Measurements from ENCODE around the gene IPO5. TPM values are rescaled to one million over a fixed set of nuclear protein-coding genes. Genes with fewer than 3 reads are reported as not detected.
"Not testable (repeated sequence)": the region's sequence is repeated elsewhere in the genome, so short reads cannot be mapped to it uniquely, and the experiment has no call there.

Gene IPO5
- total RNA-seq, 2 experiments from 2014 or later = 62.2 to 73.3 TPM

DNA sequence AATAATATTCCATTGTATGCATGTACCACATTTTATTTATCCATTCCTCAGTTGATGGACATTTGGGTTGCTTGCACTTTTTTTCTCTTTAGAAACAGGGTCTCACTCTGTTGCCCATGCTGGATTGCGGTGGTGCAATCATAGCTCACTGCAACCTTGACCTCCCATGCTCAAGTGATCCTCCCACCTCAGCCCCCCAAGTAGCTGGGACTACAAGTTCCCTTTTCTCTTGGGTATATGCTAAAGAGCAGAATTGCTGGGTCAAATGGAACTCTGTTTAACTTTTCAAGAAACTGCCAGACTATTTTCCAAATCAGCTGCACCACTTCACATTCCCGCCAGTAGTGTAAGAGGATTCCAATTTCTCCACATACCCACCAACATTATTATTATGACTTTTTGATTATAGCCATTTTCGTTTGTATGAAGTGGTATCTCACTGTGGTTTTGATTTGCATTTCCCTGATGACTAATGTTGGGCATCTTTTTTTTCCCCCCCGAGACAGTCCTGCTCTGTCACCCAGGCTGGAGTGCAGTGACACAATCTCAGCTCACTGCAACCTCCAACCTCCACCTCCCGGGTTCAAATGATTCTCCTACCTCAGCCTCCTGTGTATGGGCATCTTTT lies 7.6 kb upstream of the IPO5 start:
- TF ChIP-seq, protein P1, sequence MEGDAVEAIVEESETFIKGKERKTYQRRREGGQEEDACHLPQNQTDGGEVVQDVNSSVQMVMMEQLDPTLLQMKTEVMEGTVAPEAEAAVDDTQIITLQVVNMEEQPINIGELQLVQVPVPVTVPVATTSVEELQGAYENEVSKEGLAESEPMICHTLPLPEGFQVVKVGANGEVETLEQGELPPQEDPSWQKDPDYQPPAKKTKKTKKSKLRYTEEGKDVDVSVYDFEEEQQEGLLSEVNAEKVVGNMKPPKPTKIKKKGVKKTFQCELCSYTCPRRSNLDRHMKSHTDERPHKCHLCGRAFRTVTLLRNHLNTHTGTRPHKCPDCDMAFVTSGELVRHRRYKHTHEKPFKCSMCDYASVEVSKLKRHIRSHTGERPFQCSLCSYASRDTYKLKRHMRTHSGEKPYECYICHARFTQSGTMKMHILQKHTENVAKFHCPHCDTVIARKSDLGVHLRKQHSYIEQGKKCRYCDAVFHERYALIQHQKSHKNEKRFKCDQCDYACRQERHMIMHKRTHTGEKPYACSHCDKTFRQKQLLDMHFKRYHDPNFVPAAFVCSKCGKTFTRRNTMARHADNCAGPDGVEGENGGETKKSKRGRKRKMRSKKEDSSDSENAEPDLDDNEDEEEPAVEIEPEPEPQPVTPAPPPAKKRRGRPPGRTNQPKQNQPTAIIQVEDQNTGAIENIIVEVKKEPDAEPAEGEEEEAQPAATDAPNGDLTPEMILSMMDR (IDR thresholded peaks at IDR 0.05) = no peak
- H3K4me1 ChIP-seq (ENCODE audit: insufficient read depth, low read length) = no peaks in the 10 kb centered on the region
- H3K27ac ChIP-seq (ENCODE audit: low read depth in 1 of 2, low read length in 2 of 2) = no peak overlapping the region
- POLR2A ChIA-PET = no interaction called here
- H3K9me3 Mint-ChIP-seq = no peaks in the 10 kb centered on the region
- H3K36me3 ChIP-seq (ENCODE audit: insufficient read depth, low read length) = no peaks in the 10 kb centered on the region
- DNase-seq (no peak), ATAC-seq (ENCODE audit: poor library complexity) (no peak)
- no peak overlapping the region for H3K4me3 Mint-ChIP-seq
- CTCF ChIA-PET = no interaction called here
- no peak overlapping the region for H3K4me3 ChIP-seq (ENCODE audit: low read length)
- peaks cover 11% of the 10 kb centered on the region for H3K27me3 Mint-ChIP-seq
- no peaks in the 10 kb centered on the region for H3K36me3 Mint-ChIP-seq (ENCODE audit: low read depth)
- H3K4me1 Mint-ChIP-seq (ENCODE audit: low read depth) = no peaks in the 10 kb centered on the region
- no peak overlapping the region for H3K27ac Mint-ChIP-seq
- no peaks in the 10 kb centered on the region for H3K9me3 ChIP-seq (ENCODE audit: control insufficient read depth in 1 of 2, insufficient read depth in 1 of 2, low read length in 2 of 2)
- intact Hi-C loops (cut with DNase I, micrococcal nuclease) = no loop called here
- H3K27me3 ChIP-seq (ENCODE audit: control insufficient read depth in 1 of 2, insufficient read depth in 2 of 2, low read length in 2 of 2) = no peaks in the 10 kb centered on the region

DNA sequence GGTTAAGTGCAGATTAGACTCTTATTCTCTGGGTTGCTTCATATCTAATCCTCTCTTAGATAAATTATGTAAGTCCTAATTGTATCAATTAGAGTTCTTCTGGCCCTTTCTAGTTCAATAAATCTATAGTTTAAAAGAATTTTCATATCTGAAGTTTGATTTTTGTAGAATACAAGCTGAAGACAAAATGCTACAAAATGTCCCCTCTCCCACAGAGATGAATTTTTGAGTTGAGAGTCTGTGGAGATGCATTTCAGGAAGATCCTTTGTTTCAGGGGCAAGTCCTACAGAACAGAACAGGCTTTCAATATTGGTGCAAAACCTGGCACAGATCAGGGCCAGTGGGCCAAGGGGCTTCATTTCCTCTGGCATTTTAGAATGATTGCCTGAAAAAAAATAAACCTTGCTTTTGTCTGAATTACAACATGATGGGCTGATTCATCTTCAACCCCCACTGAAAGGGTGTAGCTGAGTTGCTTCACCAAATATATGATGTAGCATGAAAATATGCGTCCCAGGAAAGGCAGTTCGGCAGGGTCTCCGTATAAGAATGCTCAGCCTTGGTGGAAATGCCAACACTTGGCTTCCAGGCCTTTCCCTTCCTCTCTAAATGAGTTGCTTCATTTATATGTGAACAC lies 6.4 kb upstream of the IPO5 start:
- no peaks in the 10 kb centered on the region for H3K4me1 Mint-ChIP-seq (ENCODE audit: low read depth)
- TF ChIP-seq, protein P1 (IDR thresholded peaks at IDR 0.05) = no peak
- CTCF ChIA-PET = no interaction called here
- Histone ChIP-seq H3K4me3 (ENCODE audit: low read length) (no peak overlapping the region), H3K36me3 (ENCODE audit: insufficient read depth, low read length) (no peaks in the 10 kb centered on the region), H3K4me1 (ENCODE audit: insufficient read depth, low read length) (no peaks in the 10 kb centered on the region), H3K27ac (ENCODE audit: low read depth in 1 of 2, low read length in 2 of 2) (no peak overlapping the region), H3K27me3 (ENCODE audit: control insufficient read depth in 1 of 2, insufficient read depth in 2 of 2, low read length in 2 of 2) (no peaks in the 10 kb centered on the region), H3K9me3 (ENCODE audit: control insufficient read depth in 1 of 2, insufficient read depth in 1 of 2, low read length in 2 of 2) (no peaks in the 10 kb centered on the region)
- no peaks in the 10 kb centered on the region for H3K36me3 Mint-ChIP-seq (ENCODE audit: low read depth)
- intact Hi-C loops (cut with DNase I, micrococcal nuclease) = no loop called here
- no peaks in the 10 kb centered on the region for H3K9me3 Mint-ChIP-seq
- no peak overlapping the region for H3K4me3 Mint-ChIP-seq
- ATAC-seq (ENCODE audit: poor library complexity) = no peak
- H3K27ac Mint-ChIP-seq = no peak overlapping the region
- DNase-seq = no peak
- peaks cover 11% of the 10 kb centered on the region for H3K27me3 Mint-ChIP-seq
- POLR2A ChIA-PET = no interaction called here

DNA sequence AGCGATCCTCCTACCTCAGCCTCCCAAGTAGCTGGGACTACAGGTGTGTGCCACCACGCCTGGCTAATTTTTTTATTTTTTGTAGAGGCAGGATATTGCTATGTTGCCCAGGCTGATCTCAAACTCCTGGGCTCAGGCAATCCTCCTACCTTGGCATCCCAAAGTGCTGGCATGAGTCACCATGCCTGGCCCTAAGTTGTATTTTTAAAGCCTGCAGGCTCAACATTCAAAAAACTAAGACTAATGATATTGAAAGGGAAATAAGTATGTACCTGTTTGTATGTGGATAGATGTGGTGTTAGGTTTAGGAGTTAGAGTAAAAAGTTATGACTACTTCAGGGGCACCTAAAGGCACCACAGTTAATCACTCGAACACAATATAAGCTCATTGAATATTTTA lies 5.4 kb upstream of the IPO5 start:
- no peak for ATAC-seq (ENCODE audit: poor library complexity)
- Histone ChIP-seq H3K27ac (ENCODE audit: low read depth in 1 of 2, low read length in 2 of 2) (no peak overlapping the region), H3K27me3 (ENCODE audit: control insufficient read depth in 1 of 2, insufficient read depth in 2 of 2, low read length in 2 of 2) (no peaks in the 10 kb centered on the region), H3K4me1 (ENCODE audit: insufficient read depth, low read length) (no peaks in the 10 kb centered on the region), H3K4me3 (ENCODE audit: low read length) (no peak overlapping the region), H3K36me3 (ENCODE audit: insufficient read depth, low read length) (no peaks in the 10 kb centered on the region), H3K9me3 (ENCODE audit: control insufficient read depth in 1 of 2, insufficient read depth in 1 of 2, low read length in 2 of 2) (no peaks in the 10 kb centered on the region)
- H3K4me1 Mint-ChIP-seq (ENCODE audit: low read depth) = no peaks in the 10 kb centered on the region
- TF ChIP-seq, protein P1 (IDR thresholded peaks at IDR 0.05) = no peak
- no peak for DNase-seq
- no peak overlapping the region for H3K4me3 Mint-ChIP-seq
- peaks cover 10% of the 10 kb centered on the region for H3K27me3 Mint-ChIP-seq
- CTCF ChIA-PET = no interaction called here
- POLR2A ChIA-PET = no interaction called here
- intact Hi-C loops (cut with DNase I, micrococcal nuclease) = no loop called here
- H3K36me3 Mint-ChIP-seq (ENCODE audit: low read depth) = no peaks in the 10 kb centered on the region
- no peaks in the 10 kb centered on the region for H3K9me3 Mint-ChIP-seq
- no peak overlapping the region for H3K27ac Mint-ChIP-seq

DNA sequence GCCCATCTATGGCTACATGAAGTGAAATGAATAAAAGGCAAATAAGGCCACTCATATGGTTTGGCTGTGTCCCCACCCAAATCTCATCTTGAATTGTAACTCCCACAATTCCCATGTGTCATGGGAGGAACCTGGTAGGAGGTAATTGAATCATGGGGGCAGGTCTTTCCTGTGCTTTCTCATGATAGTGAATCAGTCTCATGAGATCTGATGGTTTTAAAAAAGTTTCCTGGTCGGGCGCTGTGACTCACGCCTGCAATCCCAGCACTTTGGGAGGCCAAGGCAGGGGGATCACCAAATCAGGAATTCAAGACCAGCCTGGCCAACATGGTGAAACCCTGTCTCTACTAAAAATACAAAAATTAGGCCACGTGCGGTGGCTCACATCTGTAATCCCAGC lies 4.2 kb upstream of the IPO5 start:
- H3K27me3 Mint-ChIP-seq; H3K4me3 ChIP-seq (ENCODE audit: low read length); DNase-seq; H3K4me3 Mint-ChIP-seq; H3K4me1 ChIP-seq (ENCODE audit: insufficient read depth, low read length); H3K27me3 ChIP-seq (ENCODE audit: control insufficient read depth in 1 of 2, insufficient read depth in 2 of 2, low read length in 2 of 2); intact Hi-C loops (cut with DNase I, micrococcal nuclease); H3K36me3 ChIP-seq (ENCODE audit: insufficient read depth, low read length); H3K9me3 ChIP-seq (ENCODE audit: control insufficient read depth in 1 of 2, insufficient read depth in 1 of 2, low read length in 2 of 2); H3K36me3 Mint-ChIP-seq (ENCODE audit: low read depth); H3K27ac ChIP-seq (ENCODE audit: low read depth in 1 of 2, low read length in 2 of 2); H3K4me1 Mint-ChIP-seq (ENCODE audit: low read depth); H3K9me3 Mint-ChIP-seq; CTCF ChIA-PET; ATAC-seq (ENCODE audit: poor library complexity); H3K27ac Mint-ChIP-seq; POLR2A ChIA-PET: not testable (repeated sequence)
